ENCODE measurements around the gene SLC25A46.

The SLC25A46 gene

DNA sequence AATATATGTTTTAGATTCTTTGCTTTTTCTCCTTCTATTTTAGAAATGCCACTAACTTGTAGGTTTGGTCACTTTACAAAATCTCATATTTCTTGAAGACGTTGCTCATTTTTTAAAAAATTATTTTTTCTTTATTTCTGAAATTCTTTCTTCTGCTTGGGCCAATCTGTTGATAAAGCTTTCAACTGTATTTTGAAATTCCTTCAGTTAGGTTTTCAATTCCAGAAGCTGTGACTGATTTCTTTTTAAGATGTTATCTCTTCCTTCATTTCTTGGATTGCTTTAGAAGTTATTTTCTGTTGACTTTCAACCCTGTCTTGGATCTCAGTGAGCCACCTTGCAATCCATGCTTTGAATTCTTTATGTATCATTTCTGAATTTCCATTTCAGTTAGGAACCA is 64.2 kb downstream of the SLC25A46 start:
- Histone ChIP-seq H3K9me3 (peaks cover 23% of the 10 kb centered on the region), H3K4me1 (no peaks in the 10 kb centered on the region), H3K36me3 (no peaks in the 10 kb centered on the region), H3K4me2 (no peak overlapping the region), H4K20me1 (no peaks in the 10 kb centered on the region), H3K4me3 (no peak overlapping the region), H3K27me3 (no peaks in the 10 kb centered on the region), H3K9ac (no peak overlapping the region), H3K27ac (no peak overlapping the region)
- no peak for TF ChIP-seq Cebpa-rat (IDR thresholded peaks at IDR 0.05)

DNA sequence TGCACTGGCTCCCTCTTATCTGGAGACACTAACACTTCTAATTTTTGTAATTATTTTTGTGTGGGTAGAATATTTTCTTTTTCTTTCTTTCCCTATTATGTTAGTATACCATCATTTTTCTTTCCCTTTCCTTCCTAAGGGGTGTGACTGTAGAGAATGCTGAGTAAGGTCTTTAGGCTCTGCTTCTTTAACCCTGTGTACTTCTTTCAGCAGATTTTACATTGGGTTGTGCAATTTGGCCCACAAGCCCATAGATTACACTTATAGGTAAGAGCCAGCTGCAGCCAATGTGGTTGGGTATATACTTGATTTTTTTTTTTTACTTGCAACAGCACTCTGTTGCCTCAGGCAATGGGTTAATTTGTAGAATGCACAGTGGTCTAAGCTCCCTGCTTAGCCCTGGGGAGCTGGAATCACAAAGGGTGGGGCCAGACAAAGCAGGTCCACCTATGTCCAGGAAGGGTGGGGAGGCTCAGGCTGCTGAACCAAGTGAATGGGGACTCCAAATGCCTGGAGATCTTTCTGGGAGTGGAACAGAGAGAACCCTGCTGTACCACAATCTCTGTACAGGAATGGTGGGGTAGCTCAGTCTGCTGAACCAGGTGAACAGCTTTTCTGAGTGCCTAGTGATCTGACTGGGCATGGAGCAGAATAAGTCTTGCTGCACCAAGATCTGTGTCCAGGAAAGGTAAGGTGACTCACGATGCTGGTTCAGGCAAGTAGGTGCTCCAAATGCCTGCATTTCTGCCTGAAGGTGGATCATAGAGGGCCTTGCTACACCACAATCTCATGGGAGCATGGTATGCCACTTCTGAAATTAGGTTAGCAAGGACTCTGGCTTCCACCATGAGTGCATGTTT is 64.9 kb downstream of the SLC25A46 start:
- Histone ChIP-seq H3K4me2 (no peak overlapping the region), H3K9ac (no peak overlapping the region), H3K4me1 (no peaks in the 10 kb centered on the region), H3K4me3 (no peak overlapping the region), H3K9me3 (peaks cover 23% of the 10 kb centered on the region), H3K36me3 (no peaks in the 10 kb centered on the region), H4K20me1 (no peaks in the 10 kb centered on the region), H3K27ac (no peak overlapping the region), H3K27me3 (no peaks in the 10 kb centered on the region)
- no peak for TF ChIP-seq Cebpa-rat (IDR thresholded peaks at IDR 0.05)

DNA sequence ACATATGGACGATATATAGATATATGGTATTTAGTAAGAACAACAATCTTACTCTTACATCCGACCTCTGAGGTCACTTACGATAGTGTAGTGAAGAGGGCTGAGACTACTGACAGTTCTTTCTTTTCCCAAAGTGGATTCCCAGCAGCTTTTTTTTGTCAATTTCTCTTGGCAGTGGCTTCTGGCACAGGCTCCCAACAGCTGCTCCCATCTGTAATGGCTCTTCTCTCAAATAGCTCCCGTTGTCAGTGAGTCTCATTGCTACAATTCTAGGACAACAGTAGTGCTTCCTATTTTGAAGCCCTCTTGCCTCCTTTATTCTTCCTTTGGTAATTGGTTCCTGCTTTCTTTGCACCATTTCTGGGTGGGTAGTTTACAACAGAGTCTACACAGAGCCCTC is 68.4 kb downstream of the SLC25A46 start:
- no peak for TF ChIP-seq Cebpa-rat (IDR thresholded peaks at IDR 0.05)
- H3K4me2 ChIP-seq = no peak overlapping the region
- H3K36me3 ChIP-seq = no peaks in the 10 kb centered on the region
- peaks cover 20% of the 10 kb centered on the region for H3K9me3 ChIP-seq
- no peak overlapping the region for H3K4me3 ChIP-seq
- H3K9ac ChIP-seq = no peak overlapping the region
- no peaks in the 10 kb centered on the region for H4K20me1 ChIP-seq
- H3K27ac ChIP-seq = no peak overlapping the region
- no peaks in the 10 kb centered on the region for H3K27me3 ChIP-seq
- H3K4me1 ChIP-seq = no peaks in the 10 kb centered on the region

DNA sequence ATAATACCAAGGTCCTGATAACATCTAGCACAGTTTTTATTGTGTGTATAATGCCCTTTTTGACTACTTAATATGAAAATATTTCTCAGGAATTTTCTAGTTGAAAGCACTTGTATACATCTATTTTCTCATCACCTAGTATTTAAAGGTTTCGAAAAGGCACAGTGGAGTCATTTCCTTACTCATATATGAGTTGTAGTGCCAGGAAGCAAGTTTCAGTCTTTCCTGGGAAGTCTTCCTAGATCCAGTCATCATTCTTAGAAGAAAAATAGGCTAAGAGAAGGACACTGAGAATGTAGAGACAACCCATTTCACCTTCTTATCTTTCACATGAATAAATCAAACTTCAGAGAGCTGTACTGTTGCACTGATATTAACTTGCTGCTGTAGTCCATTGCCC is 70.2 kb downstream of the SLC25A46 start:
- Histone ChIP-seq H3K27me3 (no peaks in the 10 kb centered on the region), H3K27ac (no peak overlapping the region), H3K4me1 (no peaks in the 10 kb centered on the region), H3K9ac (no peak overlapping the region), H3K4me3 (no peak overlapping the region), H3K9me3 (peaks cover 2% of the 10 kb centered on the region), H4K20me1 (no peaks in the 10 kb centered on the region), H3K36me3 (no peaks in the 10 kb centered on the region), H3K4me2 (no peak overlapping the region)
- no peak for TF ChIP-seq Cebpa-rat (IDR thresholded peaks at IDR 0.05)

Measured in BLaER1 (cell line).